Activated naive CD4-positive, alpha-beta T cell (primary cell): ENCODE results near the gene ETFA.

Source experiments
- DNase-seq, 4 experiments: peaks; one replicate each; lab custom pipeline; 2025; lab: John Stamatoyannopoulos, UW

The ETFA gene

GRCh38 chr15:76311100-76311953 lies at the start of gene ETFA:
ETFA (minus strand) TSS chr15:76311469; CDS start chr15:76311388, 81 bp downstream.
- peak; percentile 62 to 75 (median 70) for DNase-seq

- no peak for DNase-seq
Measured at GRCh38 chr15:76360416-76360815, 49.1 kb upstream of the ETFA start.

- no peak for DNase-seq
Measured at GRCh38 chr15:76359152-76359551, 47.9 kb upstream of the ETFA start.

GRCh38 chr15:76358453-76358852 lies 47.2 kb upstream of the ETFA start:
- no peak for DNase-seq

DNA sequence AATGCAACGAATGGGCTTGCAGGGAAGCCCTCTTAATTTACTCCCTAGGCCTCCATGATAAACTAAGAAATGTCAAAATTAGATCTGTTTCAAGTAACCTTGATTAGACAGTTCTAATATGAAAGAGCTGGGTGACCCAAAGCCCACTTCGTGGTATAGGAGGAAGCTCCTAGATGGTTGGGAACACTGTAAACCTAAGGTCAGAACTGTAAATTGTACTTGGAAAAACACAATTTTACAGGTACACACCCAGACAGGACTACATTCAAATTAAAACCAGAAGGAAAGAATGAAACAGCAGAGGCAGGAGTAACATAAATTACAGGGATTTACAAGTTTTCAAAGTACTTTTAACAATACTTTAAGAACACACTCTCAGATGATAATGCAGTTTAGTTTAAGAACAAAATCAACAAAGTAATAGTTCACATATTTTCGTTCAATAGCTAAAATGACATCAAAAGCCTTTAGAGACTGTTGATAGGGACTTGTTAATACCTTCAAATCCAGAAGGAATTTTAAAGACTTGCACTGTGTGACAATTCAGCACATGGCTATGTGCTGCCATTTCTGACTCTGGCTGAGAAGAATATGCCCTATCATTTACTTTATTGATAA lies 43.7 kb upstream of the ETFA start:
- no peak for DNase-seq

GRCh38 chr15:76353903-76354302 lies 42.6 kb upstream of the ETFA start:
- no peak for DNase-seq

GRCh38 chr15:76353023-76353577 lies 41.8 kb upstream of the ETFA start:
- DNase-seq, result no peak

GRCh38 chr15:76349301-76350070 lies 38.2 kb upstream of the ETFA start:
- DNase-seq, result no peak

- no peak for DNase-seq
Measured at GRCh38 chr15:76347482-76348055, 36.3 kb upstream of the ETFA start.

GRCh38 chr15:76346669-76347481 lies 35.6 kb upstream of the ETFA start:
- no peak for DNase-seq

DNA sequence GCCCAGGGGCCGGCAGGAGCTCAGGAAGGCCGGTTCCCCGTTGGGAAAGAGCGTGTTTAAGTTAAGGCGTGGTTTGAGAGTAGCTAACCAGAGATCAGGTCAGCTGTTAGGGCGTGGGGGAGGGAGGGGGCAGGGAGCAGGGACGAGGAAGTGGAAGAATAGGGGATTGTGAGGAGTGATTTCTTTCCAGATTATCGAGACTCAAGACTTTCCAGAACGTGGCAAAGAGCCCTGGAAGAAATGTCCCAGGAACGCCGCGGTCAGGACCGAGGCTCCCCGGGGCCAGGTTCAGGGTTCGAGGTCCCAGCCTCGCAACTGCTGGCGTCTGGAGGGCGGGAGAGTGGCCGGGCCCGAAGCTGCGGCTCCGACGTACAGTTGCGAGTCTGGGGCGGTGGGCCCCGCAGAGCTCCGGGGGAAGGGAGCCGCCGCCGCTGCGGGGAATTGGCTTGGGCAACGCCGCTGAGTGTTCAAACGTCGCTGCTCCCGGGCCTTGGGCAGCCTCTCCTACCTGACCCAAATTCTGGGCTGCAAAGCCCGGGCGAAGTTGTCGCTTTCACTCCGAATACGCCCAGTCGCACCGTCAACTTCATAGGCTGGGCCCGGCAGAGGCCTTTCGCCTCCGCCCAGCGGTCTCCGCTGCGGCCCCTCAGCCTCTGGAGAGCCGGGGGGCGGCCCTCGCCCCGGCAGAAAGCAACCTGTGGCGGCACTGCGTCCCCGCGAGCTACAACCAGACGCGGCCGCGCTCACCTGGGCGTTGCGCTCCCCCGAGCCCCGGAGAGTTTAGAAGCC lies 34.8 kb upstream of the ETFA start:
- DNase-seq, result no peak

DNA sequence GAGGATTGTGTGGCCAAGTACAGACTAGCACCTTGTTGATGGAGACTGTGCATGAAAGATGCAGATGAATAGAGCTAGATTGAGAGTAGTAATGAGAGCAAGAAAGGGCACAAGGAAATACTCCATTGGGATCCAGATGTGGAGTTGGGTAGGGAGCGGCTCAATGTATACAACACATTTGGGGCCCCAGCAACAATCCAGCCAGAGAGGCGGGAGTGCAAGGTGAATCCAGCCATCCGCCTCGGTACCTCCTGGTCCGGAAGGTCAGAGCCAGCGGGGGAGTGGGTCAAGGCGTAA lies 34.3 kb upstream of the ETFA start:
- no peak for DNase-seq

DNA sequence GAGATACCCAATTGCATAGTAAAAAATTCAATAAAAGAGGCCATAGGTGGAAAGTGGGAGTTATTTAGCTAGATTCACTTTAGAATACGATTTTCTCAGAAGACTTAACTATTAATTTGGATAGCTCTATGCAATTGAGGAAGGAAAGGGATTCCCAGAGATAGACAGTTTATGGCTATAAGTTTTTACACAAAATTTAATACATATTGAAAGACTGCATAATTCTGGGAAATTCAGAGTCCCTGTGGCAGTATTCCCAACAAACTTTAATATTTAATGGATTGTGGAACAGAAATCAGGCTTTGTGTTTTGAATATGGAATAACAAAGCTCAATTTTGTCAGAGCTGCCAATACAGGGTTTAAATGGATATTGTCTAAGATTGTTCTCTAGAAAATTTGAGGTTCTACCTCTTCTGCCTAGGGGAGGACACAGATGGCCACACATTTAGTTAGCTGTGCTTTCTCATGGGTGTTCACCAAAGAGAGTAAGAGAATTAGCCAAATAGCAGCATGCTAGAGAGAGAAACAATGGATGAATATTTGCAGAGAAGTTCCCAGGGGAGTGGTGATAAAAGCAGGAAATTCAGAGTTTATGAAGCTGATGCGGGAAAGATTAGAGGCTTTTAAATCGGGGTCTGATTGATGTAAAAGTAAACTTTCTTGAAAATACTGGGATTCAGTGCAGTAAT lies 33.8 kb upstream of the ETFA start:
- no peak for DNase-seq

DNA sequence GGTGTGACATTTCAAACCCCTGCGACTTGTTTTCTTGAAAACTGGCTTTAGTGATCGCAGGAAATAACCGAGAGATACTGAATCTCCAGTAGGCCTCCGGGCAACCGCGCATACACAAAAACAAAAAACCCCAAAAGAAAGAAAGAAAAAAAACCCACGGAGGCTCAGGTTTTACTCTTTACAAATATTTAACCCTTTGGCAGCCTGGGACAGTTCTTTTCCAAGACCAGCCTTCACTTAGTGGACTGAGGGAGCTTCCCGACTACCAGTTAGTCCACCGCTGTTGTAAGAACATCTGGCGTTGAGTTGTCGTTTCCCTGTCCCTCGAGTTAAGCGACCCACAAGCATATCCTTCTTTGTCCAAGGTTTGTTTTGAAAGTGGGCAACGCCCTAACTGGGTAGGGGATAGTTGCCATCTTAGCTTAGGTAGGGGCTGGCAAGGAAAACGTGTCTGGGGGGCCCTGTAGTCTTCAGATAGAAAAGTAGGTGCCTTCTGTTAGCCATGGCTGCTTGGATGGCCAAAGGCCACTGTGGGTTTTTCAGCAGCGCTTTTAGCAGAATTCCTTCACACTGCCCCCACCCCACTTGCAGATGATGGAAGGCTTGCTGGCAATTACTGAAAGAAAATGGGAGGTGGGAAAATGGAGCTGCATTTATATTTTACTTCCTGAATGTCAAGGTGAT lies 32.2 kb upstream of the ETFA start:
- no peak for DNase-seq

GRCh38 chr15:76342382-76343201 lies 31.3 kb upstream of the ETFA start:
- DNase-seq, result no peak

GRCh38 chr15:76342058-76342381 lies 30.8 kb upstream of the ETFA start:
- DNase-seq, result no peak

DNA sequence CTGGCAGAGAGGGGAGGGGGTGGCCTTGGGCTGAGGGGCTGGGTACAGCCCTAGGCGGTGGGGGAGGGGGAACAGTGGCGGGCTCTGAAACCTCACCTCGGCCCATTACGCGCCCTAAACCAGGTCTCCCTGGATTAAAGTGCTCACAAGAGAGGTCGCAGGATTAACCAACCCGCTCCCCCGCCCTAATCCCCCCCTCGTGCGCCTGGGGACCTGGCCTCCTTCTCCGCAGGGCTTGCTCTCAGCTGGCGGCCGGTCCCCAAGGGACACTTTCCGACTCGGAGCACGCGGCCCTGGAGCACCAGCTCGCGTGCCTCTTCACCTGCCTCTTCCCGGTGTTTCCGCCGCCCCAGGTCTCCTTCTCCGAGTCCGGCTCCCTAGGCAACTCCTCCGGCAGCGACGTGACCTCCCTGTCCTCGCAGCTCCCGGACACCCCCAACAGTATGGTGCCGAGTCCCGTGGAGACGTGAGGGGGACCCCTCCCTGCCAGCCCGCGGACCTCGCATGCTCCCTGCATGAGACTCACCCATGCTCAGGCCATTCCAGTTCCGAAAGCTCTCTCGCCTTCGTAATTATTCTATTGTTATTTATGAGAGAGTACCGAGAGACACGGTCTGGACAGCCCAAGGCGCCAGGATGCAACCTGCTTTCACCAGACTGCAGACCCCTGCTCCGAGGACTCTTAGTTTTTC lies 30.2 kb upstream of the ETFA start:
- no peak for DNase-seq

DNA sequence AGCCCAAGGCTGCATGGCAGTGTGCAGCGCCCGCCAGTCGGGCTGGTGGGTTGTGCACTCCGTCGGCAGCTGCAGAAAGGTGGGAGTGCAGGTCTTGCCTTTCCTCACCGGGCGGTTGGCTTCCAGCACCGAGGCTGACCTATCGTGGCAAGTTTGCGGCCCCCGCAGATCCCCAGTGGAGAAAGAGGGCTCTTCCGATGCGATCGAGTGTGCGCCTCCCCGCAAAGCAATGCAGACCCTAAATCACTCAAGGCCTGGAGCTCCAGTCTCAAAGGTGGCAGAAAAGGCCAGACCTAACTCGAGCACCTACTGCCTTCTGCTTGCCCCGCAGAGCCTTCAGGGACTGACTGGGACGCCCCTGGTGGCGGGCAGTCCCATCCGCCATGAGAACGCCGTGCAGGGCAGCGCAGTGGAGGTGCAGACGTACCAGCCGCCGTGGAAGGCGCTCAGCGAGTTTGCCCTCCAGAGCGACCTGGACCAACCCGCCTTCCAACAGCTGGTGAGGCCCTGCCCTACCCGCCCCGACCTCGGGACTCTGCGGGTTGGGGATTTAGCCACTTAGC lies 29.6 kb upstream of the ETFA start:
- peak in 1 of 4 experiments; percentile 29 for DNase-seq
